Gastrocnemius medialis (tissue), 4 donors: ENCODE results near the gene UBE2V1. TPM values are rescaled to one million over a fixed set of nuclear protein-coding genes. Genes with fewer than 3 reads are reported as not detected.
A peak's percentile ranks its signal among the peaks of the same experiment; 100 is the strongest.

ENCODE experiments used
- ATAC-seq, 2 donors: fragments of 150-250 bp; one replicate each; pipeline ENCODE4 v1.9.1; 2016
- DNase-seq, 2 donors: peaks; one replicate each; pipeline ENCODE4 v3.0.0-alpha.2; 2019
- H3K27ac ChIP-seq, 4 donors: fragments of 200-600 bp; sonication (generic); 1 replicate in 1 of 4; 2 replicates in 3 of 4; pipeline ENCODE4 v1.5.1; 2016 to 2018; ENCODE audit warnings: mild to moderate bottlenecking in 2 of 4, moderate library complexity in 1 of 4
- H3K27me3 ChIP-seq, 3 donors: fragments of 200-600 bp; sonication (generic) in 2 of 3; 1 replicate in 1 of 3; 2 replicates in 2 of 3; pipeline versions ENCODE4 v1.5.1 to v1.6.0; 2016 to 2019; ENCODE audit warnings: mild to moderate bottlenecking in 1 of 3, moderate library complexity in 1 of 3
- H3K36me3 ChIP-seq, 2 donors: fragments of 200-600 bp; sonication (generic) in 1 of 2; one replicate each; pipeline ENCODE4 v1.5.1; 2017 to 2018
- H3K4me1 ChIP-seq, 2 donors: fragments of 200-600 bp; sonication (generic) in 1 of 2; one replicate each; pipeline ENCODE4 v1.5.1; 2016 to 2017; ENCODE audit warnings: mild to moderate bottlenecking in 2 of 2
- H3K4me3 ChIP-seq, 4 donors: fragments of 200-600 bp; sonication (generic) in 3 of 4; 1 replicate in 1 of 4; 2 replicates in 3 of 4; pipeline ENCODE4 v1.5.1; 2016 to 2019; ENCODE audit warnings: mild to moderate bottlenecking in 2 of 4
- H3K9me3 ChIP-seq, 3 donors: fragments of 200-600 bp; sonication (generic) in 2 of 3; 1 replicate in 1 of 3; 2 replicates in 2 of 3; pipeline ENCODE4 v1.5.1; 2016 to 2019
- POLR2A ChIP-seq, 2 donors: fragments of 450-650 bp; IDR thresholded peaks; one replicate each; pipeline ENCODE4 v1.6.1; 2017; ENCODE audit warnings: antibody characterized with exemption in 2 of 2, mild to moderate bottlenecking in 2 of 2, moderate library complexity in 2 of 2
- in situ Hi-C, 4 donors: fragments of 200-750 bp; cut with MboI; loops; one replicate each; pipeline versions ENCODE4 v1.15.0 to v1.8.0; 2017; ENCODE audit warnings: low sequenced_read_pairs in 4 of 4
- intact Hi-C: fragments of 100-400 bp; cut with DNase I; formaldehyde crosslinking; loops from one replicate; pipeline ENCODE4 v1.15.1; 2023; ENCODE audit warnings: low total_unique reads
- total RNA-seq, 4 donors: library from RNA; depleted of rRNA; stranded (reverse); fragments of >200 nt; gene quantifications; one replicate each; pipeline versions ENCODE4 v1.1.0 to v1.2.3, GENCODE V29; 2016
- TF ChIP-seq, protein P1 (sequence below), 5 experiments: fragments of 450-650 bp in 3 of 5; fragments of 200-600 bp in 2 of 5; sonication (generic) in 2 of 5; IDR thresholded peaks in 4 of 5; conservative IDR thresholded peaks in 1 of 5; 1 replicate in 4 of 5; 2 replicates in 1 of 5; pipeline ENCODE4 v1.5.1; 2016 to 2019; ENCODE audit warnings: antibody characterized with exemption in 5 of 5, mild to moderate bottlenecking in 3 of 5, moderate library complexity in 3 of 5

The UBE2V1 gene
- total RNA-seq, 4 donors from 2014 or later = 37.6 to 58.5 (median 46.9) TPM

GRCh38 chr20:50146732-50147662 is 34.0 kb upstream of the UBE2V1 start:
- ATAC-seq (peak; percentile 50 to 55), DNase-seq (peak; percentile 55 to 73)
- in situ Hi-C loops (no loop called here), intact Hi-C loops (no loop called here)
- Histone ChIP-seq H3K9me3 (no peaks in the 10 kb centered on the region), H3K36me3 (peaks cover 0 to 10% of the 10 kb centered on the region in 2 donors), H3K27me3 (no peaks in the 10 kb centered on the region), H3K27ac (peak overlapping the region; percentile 91 to 96 (median 94)), H3K4me1 (peaks cover 52 to 62% of the 10 kb centered on the region in 2 donors), H3K4me3 (peak overlapping the region in 1 of 4 donors; percentile 28)
- TF ChIP-seq, protein P1, sequence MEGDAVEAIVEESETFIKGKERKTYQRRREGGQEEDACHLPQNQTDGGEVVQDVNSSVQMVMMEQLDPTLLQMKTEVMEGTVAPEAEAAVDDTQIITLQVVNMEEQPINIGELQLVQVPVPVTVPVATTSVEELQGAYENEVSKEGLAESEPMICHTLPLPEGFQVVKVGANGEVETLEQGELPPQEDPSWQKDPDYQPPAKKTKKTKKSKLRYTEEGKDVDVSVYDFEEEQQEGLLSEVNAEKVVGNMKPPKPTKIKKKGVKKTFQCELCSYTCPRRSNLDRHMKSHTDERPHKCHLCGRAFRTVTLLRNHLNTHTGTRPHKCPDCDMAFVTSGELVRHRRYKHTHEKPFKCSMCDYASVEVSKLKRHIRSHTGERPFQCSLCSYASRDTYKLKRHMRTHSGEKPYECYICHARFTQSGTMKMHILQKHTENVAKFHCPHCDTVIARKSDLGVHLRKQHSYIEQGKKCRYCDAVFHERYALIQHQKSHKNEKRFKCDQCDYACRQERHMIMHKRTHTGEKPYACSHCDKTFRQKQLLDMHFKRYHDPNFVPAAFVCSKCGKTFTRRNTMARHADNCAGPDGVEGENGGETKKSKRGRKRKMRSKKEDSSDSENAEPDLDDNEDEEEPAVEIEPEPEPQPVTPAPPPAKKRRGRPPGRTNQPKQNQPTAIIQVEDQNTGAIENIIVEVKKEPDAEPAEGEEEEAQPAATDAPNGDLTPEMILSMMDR (IDR thresholded peaks at IDR 0.05 in 4 of 5, conservative IDR thresholded peaks at IDR 0.05 in 1 of 5) = no peak
- TF ChIP-seq POLR2A (IDR thresholded peaks at IDR 0.05) = peak; percentile 3 to 55

GRCh38 chr20:50146214-50146613 is 33.3 kb upstream of the UBE2V1 start:
- in situ Hi-C loops = no loop called here

DNA sequence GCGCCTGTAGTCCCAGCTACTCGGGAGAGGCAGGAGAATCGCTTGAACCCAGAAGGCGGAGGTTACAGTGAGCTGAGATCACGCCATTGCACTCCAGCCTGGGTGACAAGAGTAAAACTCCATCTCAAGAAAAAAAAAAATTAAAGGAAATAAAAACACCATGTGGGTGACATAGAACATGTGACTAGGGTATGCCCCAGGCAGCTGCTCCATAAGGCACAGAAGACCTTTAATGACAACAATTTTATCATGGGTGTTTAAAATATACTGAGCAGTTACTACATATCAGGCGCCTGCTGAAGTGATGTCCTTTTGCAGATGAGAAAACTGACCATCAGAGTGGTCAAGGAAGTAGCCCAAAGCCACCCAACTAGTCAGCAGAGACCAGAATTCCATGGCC is 32.6 kb upstream of the UBE2V1 start:
- intact Hi-C loops = no loop called here

More at GRCh38 chr20:50146214-50146613, 33.3 kb upstream of the UBE2V1 start:
- H3K27ac ChIP-seq = peak overlapping the region; percentile 91 to 96 (median 94)
- intact Hi-C loops = no loop called here
- H3K27me3 ChIP-seq = no peaks in the 10 kb centered on the region
- DNase-seq (no peak), ATAC-seq (no peak)
- H3K4me3 ChIP-seq = peak overlapping the region in 1 of 4 donors; percentile 28
- H3K9me3 ChIP-seq = no peaks in the 10 kb centered on the region
- no peak for TF ChIP-seq POLR2A (IDR thresholded peaks at IDR 0.05)
- TF ChIP-seq, protein P1 (IDR thresholded peaks at IDR 0.05 in 4 of 5, conservative IDR thresholded peaks at IDR 0.05 in 1 of 5) = no peak
- H3K4me1 ChIP-seq = peaks cover 44 to 57% of the 10 kb centered on the region in 2 donors
- H3K36me3 ChIP-seq = peaks cover 0 to 10% of the 10 kb centered on the region in 2 donors

GRCh38 chr20:50144362-50144761 is 31.4 kb upstream of the UBE2V1 start:
- DNase-seq = peak; percentile 75 to 90
- intact Hi-C loops = no loop called here
- H3K27ac ChIP-seq = peak overlapping the region; percentile 91 to 96 (median 94)

More for the DNA sequence above, 32.6 kb upstream of the UBE2V1 start:
- no peak for TF ChIP-seq POLR2A (IDR thresholded peaks at IDR 0.05)
- TF ChIP-seq, protein P1 (IDR thresholded peaks at IDR 0.05 in 4 of 5, conservative IDR thresholded peaks at IDR 0.05 in 1 of 5) = no peak
- Histone ChIP-seq H3K9me3 (no peaks in the 10 kb centered on the region), H3K4me1 (peaks cover 39 to 51% of the 10 kb centered on the region in 2 donors), H3K36me3 (peaks cover 0 to 10% of the 10 kb centered on the region in 2 donors), H3K27me3 (no peaks in the 10 kb centered on the region), H3K4me3 (no peak overlapping the region), H3K27ac (peak overlapping the region; percentile 91 to 96 (median 94))
- in situ Hi-C loops = no loop called here
- DNase-seq (no peak), ATAC-seq (no peak)

More at GRCh38 chr20:50144362-50144761, 31.4 kb upstream of the UBE2V1 start:
- in situ Hi-C loops = no loop called here
- peaks cover 0 to 10% of the 10 kb centered on the region in 2 donors for H3K36me3 ChIP-seq
- no peaks in the 10 kb centered on the region for H3K9me3 ChIP-seq
- H3K4me1 ChIP-seq = peaks cover 30 to 45% of the 10 kb centered on the region in 2 donors
- TF ChIP-seq, protein P1 (IDR thresholded peaks at IDR 0.05 in 4 of 5, conservative IDR thresholded peaks at IDR 0.05 in 1 of 5) = no peak
- peak in 1 of 2 donors; percentile 11 for TF ChIP-seq POLR2A (IDR thresholded peaks at IDR 0.05)
- H3K4me3 ChIP-seq = no peak overlapping the region
- ATAC-seq = peak; percentile 88 to 91
- H3K27me3 ChIP-seq = no peaks in the 10 kb centered on the region
